Gastrocnemius medialis (tissue), 4 donors: ENCODE results near the gene CNNM2. TPM values are rescaled to one million over a fixed set of nuclear protein-coding genes. Genes with fewer than 3 reads are reported as not detected.
A peak's percentile ranks its signal among the peaks of the same experiment; 100 is the strongest.

Experiments used
- ATAC-seq, 2 donors: fragments of 150-250 bp; one replicate each; pipeline ENCODE4 v1.9.1; 2016
- DNase-seq, 2 donors: peaks; one replicate each; pipeline ENCODE4 v3.0.0-alpha.2; 2019
- H3K27ac ChIP-seq, 4 donors: fragments of 200-600 bp; sonication (generic); 1 replicate in 1 of 4; 2 replicates in 3 of 4; pipeline ENCODE4 v1.5.1; 2016 to 2018; ENCODE audit warnings: mild to moderate bottlenecking in 2 of 4, moderate library complexity in 1 of 4
- H3K27me3 ChIP-seq, 3 donors: fragments of 200-600 bp; sonication (generic) in 2 of 3; 1 replicate in 1 of 3; 2 replicates in 2 of 3; pipeline versions ENCODE4 v1.5.1 to v1.6.0; 2016 to 2019; ENCODE audit warnings: mild to moderate bottlenecking in 1 of 3, moderate library complexity in 1 of 3
- H3K36me3 ChIP-seq, 2 donors: fragments of 200-600 bp; sonication (generic) in 1 of 2; one replicate each; pipeline ENCODE4 v1.5.1; 2017 to 2018
- H3K4me1 ChIP-seq, 2 donors: fragments of 200-600 bp; sonication (generic) in 1 of 2; one replicate each; pipeline ENCODE4 v1.5.1; 2016 to 2017; ENCODE audit warnings: mild to moderate bottlenecking in 2 of 2
- H3K4me3 ChIP-seq, 4 donors: fragments of 200-600 bp; sonication (generic) in 3 of 4; 1 replicate in 1 of 4; 2 replicates in 3 of 4; pipeline ENCODE4 v1.5.1; 2016 to 2019; ENCODE audit warnings: mild to moderate bottlenecking in 2 of 4
- H3K9me3 ChIP-seq, 3 donors: fragments of 200-600 bp; sonication (generic) in 2 of 3; 1 replicate in 1 of 3; 2 replicates in 2 of 3; pipeline ENCODE4 v1.5.1; 2016 to 2019
- CTCF ChIP-seq, 5 experiments: fragments of 450-650 bp in 3 of 5; fragments of 200-600 bp in 2 of 5; sonication (generic) in 2 of 5; IDR thresholded peaks in 4 of 5; conservative IDR thresholded peaks in 1 of 5; 1 replicate in 4 of 5; 2 replicates in 1 of 5; pipeline ENCODE4 v1.5.1; 2016 to 2019; ENCODE audit warnings: antibody characterized with exemption in 5 of 5, mild to moderate bottlenecking in 3 of 5, moderate library complexity in 3 of 5
- POLR2A ChIP-seq, 2 donors: fragments of 450-650 bp; IDR thresholded peaks; one replicate each; pipeline ENCODE4 v1.6.1; 2017; ENCODE audit warnings: antibody characterized with exemption in 2 of 2, mild to moderate bottlenecking in 2 of 2, moderate library complexity in 2 of 2
- in situ Hi-C, 4 donors: fragments of 200-750 bp; cut with MboI; loops; one replicate each; pipeline versions ENCODE4 v1.15.0 to v1.8.0; 2017; ENCODE audit warnings: low sequenced_read_pairs in 4 of 4
- intact Hi-C: fragments of 100-400 bp; cut with DNase I; formaldehyde crosslinking; loops from one replicate; pipeline ENCODE4 v1.15.1; 2023; ENCODE audit warnings: low total_unique reads
- total RNA-seq, 4 donors: library from RNA; depleted of rRNA; stranded (reverse); fragments of >200 nt; gene quantifications; one replicate each; pipeline versions ENCODE4 v1.1.0 to v1.2.3, GENCODE V29; 2016

CNNM2 gene
- total RNA-seq, 4 donors from 2014 or later, result 1.1 to 3.2 (median 2.0) TPM

DNA sequence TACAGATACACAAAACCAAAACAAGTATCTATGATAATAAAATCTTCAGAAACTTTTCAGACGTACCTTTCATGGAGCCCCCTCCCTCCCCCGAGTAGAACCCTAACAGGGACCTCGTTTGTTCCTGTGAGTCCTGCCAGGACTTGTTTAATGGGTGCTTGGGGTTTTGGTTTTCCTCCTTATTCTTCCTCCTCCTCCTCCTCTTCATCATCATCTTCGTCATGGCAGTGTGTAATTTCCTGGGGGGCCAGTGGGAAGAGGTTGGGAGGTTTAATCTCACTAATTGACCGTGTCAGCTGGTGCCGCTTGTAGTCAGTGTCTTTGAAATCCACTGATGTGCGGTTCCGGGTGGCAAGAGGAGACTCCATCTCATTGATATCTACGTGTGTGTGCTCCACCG lies 171.4 kb downstream of the CNNM2 start:
- H3K4me3 ChIP-seq, result no peak overlapping the region
- H3K4me1 ChIP-seq, result no peaks in the 10 kb centered on the region
- H3K9me3 ChIP-seq, result no peaks in the 10 kb centered on the region
- no peaks in the 10 kb centered on the region for H3K27me3 ChIP-seq
- DNase-seq, result no peak
- ATAC-seq, result no peak
- no peak overlapping the region for H3K27ac ChIP-seq
- intact Hi-C loops, result no loop called here
- in situ Hi-C loops, result no loop called here
- peaks cover 11 to 99% of the 10 kb centered on the region in 2 donors for H3K36me3 ChIP-seq
- TF ChIP-seq POLR2A (IDR thresholded peaks at IDR 0.05), result no peak
- no peak for TF ChIP-seq CTCF (IDR thresholded peaks at IDR 0.05 in 4 of 5, conservative IDR thresholded peaks at IDR 0.05 in 1 of 5)

DNA sequence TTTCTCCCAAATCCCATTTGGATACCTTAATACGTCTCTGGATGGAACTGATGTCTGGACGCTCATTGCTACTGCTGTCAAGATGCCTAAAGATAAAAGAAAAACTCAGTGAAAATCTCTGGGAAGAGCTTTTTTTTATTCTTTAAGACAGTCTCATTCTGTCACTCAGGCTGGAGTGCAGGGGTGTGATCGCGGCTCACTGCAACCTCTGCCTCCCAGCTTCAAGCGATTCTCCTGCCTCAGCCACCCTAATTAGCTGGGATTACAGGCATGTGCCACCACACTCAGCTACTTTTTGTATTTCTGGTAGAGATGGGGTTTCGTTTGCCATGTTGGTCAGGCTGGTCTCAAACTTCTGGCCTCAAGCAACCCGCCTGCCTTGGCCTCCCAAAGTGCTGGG lies 172.8 kb downstream of the CNNM2 start:
- ATAC-seq (no peak), DNase-seq (no peak)
- in situ Hi-C loops, result no loop called here
- Histone ChIP-seq H3K36me3 (peaks cover 11 to 99% of the 10 kb centered on the region in 2 donors), H3K27ac (peak overlapping the region in 1 of 4 donors; percentile 5), H3K4me3 (no peak overlapping the region), H3K4me1 (no peaks in the 10 kb centered on the region), H3K27me3 (no peaks in the 10 kb centered on the region), H3K9me3 (no peaks in the 10 kb centered on the region)
- intact Hi-C loops, result no loop called here
- TF ChIP-seq POLR2A (IDR thresholded peaks at IDR 0.05), result no peak
- TF ChIP-seq CTCF (IDR thresholded peaks at IDR 0.05 in 4 of 5, conservative IDR thresholded peaks at IDR 0.05 in 1 of 5), result no peak

DNA sequence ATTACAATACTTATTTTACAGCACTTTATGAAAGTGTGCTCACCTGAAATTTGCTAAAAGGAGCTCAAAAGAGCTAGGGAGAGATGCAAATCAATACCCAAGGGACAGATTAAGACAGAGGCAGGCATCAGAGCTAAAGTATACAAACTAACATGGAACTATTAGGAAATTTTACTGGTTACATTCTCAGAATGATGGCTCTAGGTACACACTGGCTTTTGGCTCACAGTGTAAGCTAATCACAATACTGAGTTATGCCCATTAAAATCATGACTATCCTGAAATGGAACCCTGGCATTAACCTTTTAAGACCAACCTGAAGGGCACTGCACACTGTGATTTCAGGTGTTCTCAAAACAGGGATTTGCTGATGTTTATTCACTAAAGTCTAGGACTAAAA lies 176.9 kb downstream of the CNNM2 start:
- DNase-seq (no peak), ATAC-seq (no peak)
- intact Hi-C loops (no loop called here), in situ Hi-C loops (no loop called here)
- no peak for TF ChIP-seq POLR2A (IDR thresholded peaks at IDR 0.05)
- no peak for TF ChIP-seq CTCF (IDR thresholded peaks at IDR 0.05 in 4 of 5, conservative IDR thresholded peaks at IDR 0.05 in 1 of 5)
- Histone ChIP-seq H3K9me3 (no peaks in the 10 kb centered on the region), H3K4me3 (no peak overlapping the region), H3K4me1 (no peaks in the 10 kb centered on the region), H3K36me3 (peaks cover 10 to 92% of the 10 kb centered on the region in 2 donors), H3K27me3 (no peaks in the 10 kb centered on the region), H3K27ac (peak overlapping the region in 1 of 4 donors; percentile 39)

- H3K36me3 ChIP-seq, result peaks cover 9 to 90% of the 10 kb centered on the region in 2 donors
- intact Hi-C loops (no loop called here), in situ Hi-C loops (no loop called here)
- ATAC-seq (no peak), DNase-seq (no peak)
- H3K4me1 ChIP-seq, result no peaks in the 10 kb centered on the region
- no peak for TF ChIP-seq POLR2A (IDR thresholded peaks at IDR 0.05)
- TF ChIP-seq CTCF (IDR thresholded peaks at IDR 0.05 in 4 of 5, conservative IDR thresholded peaks at IDR 0.05 in 1 of 5), result no peak
- H3K9me3 ChIP-seq, result no peaks in the 10 kb centered on the region
- H3K27me3 ChIP-seq, result no peaks in the 10 kb centered on the region
- peak overlapping the region in 3 of 4 donors; percentile 1 to 45 (median 39) for H3K27ac ChIP-seq
- no peak overlapping the region for H3K4me3 ChIP-seq
These were observed 178.0 kb downstream of the CNNM2 start for GRCh38 chr10:103096130-103096529.

DNA sequence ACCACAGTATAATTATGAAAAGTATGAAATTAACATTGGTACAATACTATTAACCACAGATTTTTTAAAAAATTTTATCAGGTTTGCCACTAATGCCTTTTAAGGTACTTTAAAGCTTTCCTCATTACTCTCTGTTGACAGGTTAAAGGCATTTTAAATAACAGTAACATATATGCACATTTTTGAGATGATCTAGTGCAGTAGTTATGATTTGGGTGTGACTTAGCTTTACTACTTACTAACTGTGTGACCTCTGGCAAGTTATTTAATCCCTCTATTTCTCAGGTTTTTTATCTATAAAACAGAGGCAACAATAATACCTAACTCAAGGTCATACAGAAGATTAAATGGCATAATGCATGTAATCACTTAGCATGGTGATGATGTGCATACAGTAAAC lies 180.1 kb downstream of the CNNM2 start:
- Histone ChIP-seq H3K4me3 (no peak overlapping the region), H3K4me1 (peaks cover 3 to 10% of the 10 kb centered on the region in 2 donors), H3K27ac (peak overlapping the region; percentile 43 to 92 (median 82)), H3K36me3 (peaks cover 6 to 69% of the 10 kb centered on the region in 2 donors), H3K27me3 (no peaks in the 10 kb centered on the region), H3K9me3 (no peaks in the 10 kb centered on the region)
- TF ChIP-seq CTCF (IDR thresholded peaks at IDR 0.05 in 4 of 5, conservative IDR thresholded peaks at IDR 0.05 in 1 of 5) (no peak), POLR2A (IDR thresholded peaks at IDR 0.05) (no peak)
- ATAC-seq (no peak), DNase-seq (no peak)
- intact Hi-C loops (no loop called here), in situ Hi-C loops (no loop called here)
